Right ventricle myocardium superior (tissue), 1 donor: ENCODE results near the gene SLC39A8. TPM values are rescaled to one million over a fixed set of nuclear protein-coding genes. Genes with fewer than 3 reads are reported as not detected.

Experiments used
- total RNA-seq: library from RNA; stranded (reverse); fragmentation: NEBNext Ultra II Directional; extraction: Animal tissue kit (Norgen Biotek cat#: 25700); gene quantifications from one replicate; pipeline ENCODE4 v1.2.1, GENCODE V29; 2021
- donor health status: DM: no; HTN: yes; CAD: no; lungs with severe emphysema.

SLC39A8 gene
- total RNA-seq, 1 donor from 2014 or later, result 1.6 TPM

Other genes with a start within 250 kb of the SLC39A8 start
- 18.9 TPM for gene NFKB1, start 155.9 kb upstream of the SLC39A8 start, total RNA-seq